ENCODE measurements around the gene SCRN1.

SCRN1 gene

GRCh38 chr7:29976673-29977415 lies 12.8 kb downstream of the SCRN1 start:
- Histone ChIP-seq H3K9me3 (ENCODE audit: control insufficient read depth, low read depth, low read length) (no peaks in the 10 kb centered on the region), H3K27me3 (ENCODE audit: control insufficient read depth, insufficient read depth, low read length) (no peaks in the 10 kb centered on the region), H3K27ac (ENCODE audit: low read length) (no peak overlapping the region), H3K4me3 (ENCODE audit: low read length) (no peak overlapping the region), H3K4me1 (ENCODE audit: control insufficient read depth, low read depth, low read length) (no peaks in the 10 kb centered on the region), H3K9ac (ENCODE audit: low read length) (no peak overlapping the region), H3K36me3 (ENCODE audit: control insufficient read depth, low read depth, low read length) (no peaks in the 10 kb centered on the region)

GRCh38 chr7:29976266-29976665 lies 13.3 kb downstream of the SCRN1 start:
- H3K4me1 ChIP-seq (ENCODE audit: control insufficient read depth, low read depth, low read length): no peaks in the 10 kb centered on the region
- H3K36me3 ChIP-seq (ENCODE audit: control insufficient read depth, low read depth, low read length): no peaks in the 10 kb centered on the region
- no peak overlapping the region for H3K4me3 ChIP-seq (ENCODE audit: low read length)

GRCh38 chr7:29975561-29975960 lies 14.0 kb downstream of the SCRN1 start:
- Histone ChIP-seq H3K27ac (ENCODE audit: low read length) (no peak overlapping the region), H3K9ac (ENCODE audit: low read length) (no peak overlapping the region), H3K36me3 (ENCODE audit: control insufficient read depth, low read depth, low read length) (no peaks in the 10 kb centered on the region), H3K9me3 (ENCODE audit: control insufficient read depth, low read depth, low read length) (no peaks in the 10 kb centered on the region), H3K27me3 (ENCODE audit: control insufficient read depth, insufficient read depth, low read length) (no peaks in the 10 kb centered on the region), H3K4me1 (ENCODE audit: control insufficient read depth, low read depth, low read length) (no peaks in the 10 kb centered on the region), H3K4me3 (ENCODE audit: low read length) (no peak overlapping the region)

More at GRCh38 chr7:29976266-29976665, 13.3 kb downstream of the SCRN1 start:
- Histone ChIP-seq H3K9me3 (ENCODE audit: control insufficient read depth, low read depth, low read length) (no peaks in the 10 kb centered on the region), H3K9ac (ENCODE audit: low read length) (no peak overlapping the region), H3K27me3 (ENCODE audit: control insufficient read depth, insufficient read depth, low read length) (no peaks in the 10 kb centered on the region), H3K27ac (ENCODE audit: low read length) (no peak overlapping the region)

- Histone ChIP-seq H3K4me1 (ENCODE audit: control insufficient read depth, low read depth, low read length) (no peaks in the 10 kb centered on the region), H3K9me3 (ENCODE audit: control insufficient read depth, low read depth, low read length) (no peaks in the 10 kb centered on the region)
These were observed 15.3 kb downstream of the SCRN1 start for GRCh38 chr7:29974286-29974685.

GRCh38 chr7:29972315-29972669 lies 17.3 kb downstream of the SCRN1 start:
- no peak overlapping the region for H3K9ac ChIP-seq (ENCODE audit: low read length)
- no peaks in the 10 kb centered on the region for H3K9me3 ChIP-seq (ENCODE audit: control insufficient read depth, low read depth, low read length)
- no peaks in the 10 kb centered on the region for H3K36me3 ChIP-seq (ENCODE audit: control insufficient read depth, low read depth, low read length)
- H3K27ac ChIP-seq (ENCODE audit: low read length): no peak overlapping the region
- H3K4me1 ChIP-seq (ENCODE audit: control insufficient read depth, low read depth, low read length): no peaks in the 10 kb centered on the region
- no peaks in the 10 kb centered on the region for H3K27me3 ChIP-seq (ENCODE audit: control insufficient read depth, insufficient read depth, low read length)
- no peak overlapping the region for H3K4me3 ChIP-seq (ENCODE audit: low read length)

More at GRCh38 chr7:29974286-29974685, 15.3 kb downstream of the SCRN1 start:
- Histone ChIP-seq H3K27me3 (ENCODE audit: control insufficient read depth, insufficient read depth, low read length) (no peaks in the 10 kb centered on the region), H3K4me3 (ENCODE audit: low read length) (no peak overlapping the region), H3K9ac (ENCODE audit: low read length) (no peak overlapping the region), H3K36me3 (ENCODE audit: control insufficient read depth, low read depth, low read length) (no peaks in the 10 kb centered on the region), H3K27ac (ENCODE audit: low read length) (no peak overlapping the region)

GRCh38 chr7:29971566-29972314 lies 17.9 kb downstream of the SCRN1 start:
- H3K27me3 ChIP-seq (ENCODE audit: control insufficient read depth, insufficient read depth, low read length): no peaks in the 10 kb centered on the region
- H3K4me1 ChIP-seq (ENCODE audit: control insufficient read depth, low read depth, low read length): no peaks in the 10 kb centered on the region

GRCh38 chr7:29970158-29970557 lies 19.4 kb downstream of the SCRN1 start:
- H3K27ac ChIP-seq (ENCODE audit: low read length): no peak overlapping the region
- H3K36me3 ChIP-seq (ENCODE audit: control insufficient read depth, low read depth, low read length): no peaks in the 10 kb centered on the region
- H3K27me3 ChIP-seq (ENCODE audit: control insufficient read depth, insufficient read depth, low read length): no peaks in the 10 kb centered on the region
- no peak overlapping the region for H3K9ac ChIP-seq (ENCODE audit: low read length)
- H3K4me3 ChIP-seq (ENCODE audit: low read length): no peak overlapping the region
- H3K4me1 ChIP-seq (ENCODE audit: control insufficient read depth, low read depth, low read length): no peaks in the 10 kb centered on the region
- H3K9me3 ChIP-seq (ENCODE audit: control insufficient read depth, low read depth, low read length): no peaks in the 10 kb centered on the region

More at GRCh38 chr7:29971566-29972314, 17.9 kb downstream of the SCRN1 start:
- H3K36me3 ChIP-seq (ENCODE audit: control insufficient read depth, low read depth, low read length): no peaks in the 10 kb centered on the region
- H3K27ac ChIP-seq (ENCODE audit: low read length): no peak overlapping the region
- no peak overlapping the region for H3K4me3 ChIP-seq (ENCODE audit: low read length)
- H3K9ac ChIP-seq (ENCODE audit: low read length): no peak overlapping the region
- H3K9me3 ChIP-seq (ENCODE audit: control insufficient read depth, low read depth, low read length): no peaks in the 10 kb centered on the region

GRCh38 chr7:29969738-29970137 lies 19.9 kb downstream of the SCRN1 start:
- Histone ChIP-seq H3K9me3 (ENCODE audit: control insufficient read depth, low read depth, low read length) (no peaks in the 10 kb centered on the region), H3K9ac (ENCODE audit: low read length) (no peak overlapping the region), H3K4me3 (ENCODE audit: low read length) (no peak overlapping the region), H3K4me1 (ENCODE audit: control insufficient read depth, low read depth, low read length) (no peaks in the 10 kb centered on the region), H3K27me3 (ENCODE audit: control insufficient read depth, insufficient read depth, low read length) (no peaks in the 10 kb centered on the region), H3K36me3 (ENCODE audit: control insufficient read depth, low read depth, low read length) (no peaks in the 10 kb centered on the region), H3K27ac (ENCODE audit: low read length) (no peak overlapping the region)

GRCh38 chr7:29968683-29969395 lies 20.8 kb downstream of the SCRN1 start:
- Histone ChIP-seq H3K4me3 (ENCODE audit: low read length) (no peak overlapping the region), H3K9me3 (ENCODE audit: control insufficient read depth, low read depth, low read length) (no peaks in the 10 kb centered on the region), H3K9ac (ENCODE audit: low read length) (no peak overlapping the region), H3K4me1 (ENCODE audit: control insufficient read depth, low read depth, low read length) (no peaks in the 10 kb centered on the region), H3K27me3 (ENCODE audit: control insufficient read depth, insufficient read depth, low read length) (no peaks in the 10 kb centered on the region), H3K27ac (ENCODE audit: low read length) (no peak overlapping the region), H3K36me3 (ENCODE audit: control insufficient read depth, low read depth, low read length) (no peaks in the 10 kb centered on the region)

- Histone ChIP-seq H3K9me3 (ENCODE audit: control insufficient read depth, low read depth, low read length) (no peaks in the 10 kb centered on the region), H3K36me3 (ENCODE audit: control insufficient read depth, low read depth, low read length) (no peaks in the 10 kb centered on the region), H3K27me3 (ENCODE audit: control insufficient read depth, insufficient read depth, low read length) (no peaks in the 10 kb centered on the region), H3K9ac (ENCODE audit: low read length) (no peak overlapping the region), H3K27ac (ENCODE audit: low read length) (no peak overlapping the region), H3K4me3 (ENCODE audit: low read length) (no peak overlapping the region), H3K4me1 (ENCODE audit: control insufficient read depth, low read depth, low read length) (no peaks in the 10 kb centered on the region)
These were observed 24.6 kb downstream of the SCRN1 start for GRCh38 chr7:29965030-29965429.

GRCh38 chr7:29962035-29962434 lies 27.6 kb downstream of the SCRN1 start:
- Histone ChIP-seq H3K9me3 (ENCODE audit: control insufficient read depth, low read depth, low read length) (no peaks in the 10 kb centered on the region), H3K36me3 (ENCODE audit: control insufficient read depth, low read depth, low read length) (no peaks in the 10 kb centered on the region), H3K27me3 (ENCODE audit: control insufficient read depth, insufficient read depth, low read length) (no peaks in the 10 kb centered on the region), H3K4me1 (ENCODE audit: control insufficient read depth, low read depth, low read length) (peaks cover 7% of the 10 kb centered on the region), H3K9ac (ENCODE audit: low read length) (no peak overlapping the region), H3K27ac (ENCODE audit: low read length) (no peak overlapping the region), H3K4me3 (ENCODE audit: low read length) (no peak overlapping the region)

Measured in iPS-18a (cell line).